GM19239 (cell line): ENCODE data around the gene SLC22A5.

Experiments
- DNase-seq: peaks from one replicate; pipeline ENCODE4 v3.0.0; 2011; ENCODE audit warnings: low spot score; ENCODE audit not compliant: insufficient read length
- FAIRE-seq: peaks from 2 replicates; lab custom pipeline; 2011; peaks lifted over from hg19 to GRCh38; lab: Jason Lieb, UNC

SLC22A5 gene

DNA sequence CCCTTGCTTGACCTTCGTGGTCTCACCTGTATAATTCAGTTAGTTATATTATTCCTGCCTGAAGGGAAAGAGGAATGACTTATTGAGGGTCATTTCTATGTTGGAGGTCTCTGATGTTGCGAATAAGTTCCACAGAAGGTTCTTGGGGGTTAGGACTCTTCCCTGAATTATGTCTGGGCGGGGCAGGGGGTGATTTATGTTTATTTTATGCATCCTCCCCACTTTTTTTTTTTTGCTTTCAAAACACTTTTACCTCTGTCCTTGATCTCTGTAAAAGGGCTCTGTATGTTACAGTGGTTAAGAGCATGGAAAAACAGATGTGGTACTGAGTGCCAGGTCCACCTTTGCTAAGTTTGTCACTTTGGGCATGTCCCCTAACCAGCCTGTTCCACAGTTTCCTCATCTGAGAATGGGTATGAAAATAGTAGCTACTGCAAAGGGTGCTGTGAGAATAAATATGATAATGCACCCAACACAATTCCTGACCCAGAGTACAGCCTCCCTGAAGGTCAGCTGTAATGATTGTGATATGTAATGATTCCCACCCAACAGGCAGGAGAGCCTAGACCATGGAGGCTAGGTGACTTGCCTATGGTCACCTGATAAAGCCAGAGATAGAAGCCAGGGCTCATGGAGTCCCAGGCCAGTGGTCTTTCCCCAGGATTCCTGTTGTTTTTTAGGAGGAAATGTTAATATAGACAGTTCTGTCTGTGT lies 54.8 kb downstream of the SLC22A5 start:
- DNase-seq (no peak), FAIRE-seq (peak; percentile 76)

DNA sequence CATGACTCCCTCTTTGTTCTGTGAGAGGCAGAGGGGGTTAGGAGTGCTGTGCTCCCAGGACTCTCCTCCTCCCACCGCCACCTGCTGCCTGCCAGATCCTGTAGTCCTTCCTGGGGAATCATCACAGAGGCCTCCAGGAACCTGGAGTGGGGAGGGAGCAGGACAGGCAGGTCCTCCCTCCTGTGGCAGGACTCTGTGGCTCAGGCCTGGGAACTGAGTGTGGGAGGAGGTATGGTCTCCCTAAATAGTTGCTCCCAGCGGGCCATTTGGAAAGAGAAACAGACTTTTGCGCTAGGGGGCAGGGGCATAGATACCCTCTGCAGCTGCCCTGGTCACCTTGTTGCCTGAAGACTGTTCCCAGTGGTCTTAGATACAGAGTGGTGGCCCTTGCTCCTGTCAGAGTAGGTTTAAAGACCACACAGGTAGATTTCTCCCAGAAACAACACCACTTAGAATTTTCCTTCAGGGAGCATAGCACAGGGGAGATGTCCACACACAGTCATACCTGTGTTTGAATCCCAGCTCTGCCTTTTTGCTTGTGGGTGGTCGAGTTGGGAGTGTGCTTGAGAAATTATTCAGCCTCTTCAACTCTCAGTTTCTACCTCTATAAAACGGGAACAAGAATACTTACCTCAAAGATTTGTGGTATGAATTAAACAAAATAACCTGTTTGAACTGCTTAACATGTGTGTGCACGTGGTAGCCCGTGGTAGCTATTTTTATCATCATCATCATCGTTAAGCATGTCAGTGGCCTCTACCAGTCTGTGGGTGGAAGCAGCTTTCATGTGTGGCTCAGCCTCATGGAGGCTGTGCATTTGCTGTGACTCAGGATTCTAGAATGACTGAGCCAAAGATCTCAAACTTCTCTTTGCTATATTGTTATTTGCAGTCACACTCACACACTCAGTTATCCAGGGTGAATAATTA lies 55.8 kb downstream of the SLC22A5 start:
- FAIRE-seq (no peak), DNase-seq (no peak)

GRCh38 chr5:132425975-132426524 lies 56.5 kb downstream of the SLC22A5 start:
- FAIRE-seq (no peak), DNase-seq (no peak)

DNA sequence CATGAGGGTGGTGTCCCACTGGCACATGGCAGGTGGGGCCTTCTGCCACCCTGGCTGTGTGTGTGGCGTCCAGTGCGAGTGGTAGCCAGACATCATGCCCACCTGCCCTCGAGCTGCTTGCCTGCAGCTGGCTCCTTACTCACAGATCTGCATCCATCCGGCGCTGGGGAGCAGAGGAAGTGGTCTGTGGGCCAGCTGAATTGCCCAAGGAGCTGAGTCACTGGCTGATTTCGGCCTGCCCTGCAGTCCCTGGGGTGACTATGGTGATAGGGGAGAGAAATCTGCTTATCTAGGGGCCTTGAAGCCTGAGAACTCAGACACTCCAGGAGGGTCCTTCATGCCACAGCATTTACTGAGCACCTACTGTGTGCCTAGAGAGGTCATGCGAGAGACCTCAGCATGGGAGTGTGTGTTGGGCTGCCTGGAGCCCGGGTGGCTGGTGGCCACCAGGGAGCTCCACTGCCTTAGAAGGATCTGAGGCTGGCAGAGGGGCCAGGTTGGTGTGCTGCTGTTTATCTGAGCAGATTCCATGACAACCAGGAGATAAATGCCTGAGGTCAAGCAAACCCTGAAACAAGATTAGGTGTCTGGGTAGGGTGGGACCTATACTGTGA lies 57.1 kb downstream of the SLC22A5 start:
- peak; percentile 92 for FAIRE-seq
- no peak for DNase-seq

DNA sequence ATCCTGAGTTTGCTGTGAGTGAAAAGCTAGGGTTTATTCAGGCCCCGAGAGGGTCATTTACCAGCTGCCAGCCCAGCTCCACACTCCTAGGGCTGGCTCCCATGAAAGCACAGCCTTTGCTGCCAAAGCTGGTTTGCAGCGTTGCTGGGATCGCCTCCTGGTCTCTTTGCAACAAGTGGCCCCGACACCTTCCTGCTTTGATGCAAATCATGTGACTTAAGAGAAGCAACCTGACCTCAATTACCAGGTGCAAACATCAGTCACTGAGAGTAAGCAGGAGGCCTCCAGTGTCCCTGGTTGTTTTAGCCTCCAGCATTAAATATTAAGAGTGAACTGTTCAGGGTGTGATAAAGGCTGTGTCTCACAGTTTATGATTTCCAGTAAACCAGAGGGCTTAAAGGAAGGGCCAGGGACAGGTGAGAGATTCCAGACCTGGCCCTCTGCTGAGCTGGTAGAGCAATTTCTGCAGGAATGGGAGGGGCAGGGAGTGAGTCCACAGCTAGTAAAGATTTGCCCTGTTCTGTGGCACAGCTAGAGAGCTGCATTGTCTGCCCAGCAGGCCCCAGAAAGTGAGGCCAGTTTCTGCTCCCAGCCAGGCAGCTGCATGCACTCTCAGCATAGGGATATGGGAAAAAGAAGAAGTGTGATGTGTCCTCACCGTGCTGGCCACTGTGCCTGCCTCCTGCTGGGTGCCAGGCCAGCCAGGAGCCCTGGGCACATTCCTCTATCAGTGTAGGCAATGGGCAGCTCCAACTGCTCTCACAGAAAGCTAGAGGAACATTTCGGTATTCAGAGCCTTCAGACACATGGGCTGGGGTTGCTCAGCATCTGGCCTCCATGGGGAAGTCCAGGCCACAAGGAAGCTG lies 58.0 kb downstream of the SLC22A5 start:
- DNase-seq, result no peak
- FAIRE-seq, result peak; percentile 89

DNA sequence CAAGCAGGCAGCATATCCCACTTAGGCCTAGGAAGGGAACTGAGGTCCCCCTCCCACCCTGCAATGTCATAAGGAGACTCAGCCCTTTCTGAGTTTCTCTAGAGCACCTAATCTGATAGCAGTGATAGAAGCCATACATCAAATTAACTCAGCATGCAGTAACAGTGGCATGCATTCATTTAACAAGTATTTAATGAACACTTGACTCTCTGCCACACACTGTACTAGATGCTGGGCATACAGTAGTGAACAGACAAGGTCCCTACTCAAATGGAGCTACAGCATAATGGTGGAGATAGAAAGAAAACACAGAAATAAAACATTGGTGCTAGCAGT lies 58.6 kb downstream of the SLC22A5 start:
- FAIRE-seq, result peak; percentile 42
- no peak for DNase-seq

GRCh38 chr5:132428484-132429462 lies 59.3 kb downstream of the SLC22A5 start:
- DNase-seq, result no peak
- FAIRE-seq, result peak; percentile 11

DNA sequence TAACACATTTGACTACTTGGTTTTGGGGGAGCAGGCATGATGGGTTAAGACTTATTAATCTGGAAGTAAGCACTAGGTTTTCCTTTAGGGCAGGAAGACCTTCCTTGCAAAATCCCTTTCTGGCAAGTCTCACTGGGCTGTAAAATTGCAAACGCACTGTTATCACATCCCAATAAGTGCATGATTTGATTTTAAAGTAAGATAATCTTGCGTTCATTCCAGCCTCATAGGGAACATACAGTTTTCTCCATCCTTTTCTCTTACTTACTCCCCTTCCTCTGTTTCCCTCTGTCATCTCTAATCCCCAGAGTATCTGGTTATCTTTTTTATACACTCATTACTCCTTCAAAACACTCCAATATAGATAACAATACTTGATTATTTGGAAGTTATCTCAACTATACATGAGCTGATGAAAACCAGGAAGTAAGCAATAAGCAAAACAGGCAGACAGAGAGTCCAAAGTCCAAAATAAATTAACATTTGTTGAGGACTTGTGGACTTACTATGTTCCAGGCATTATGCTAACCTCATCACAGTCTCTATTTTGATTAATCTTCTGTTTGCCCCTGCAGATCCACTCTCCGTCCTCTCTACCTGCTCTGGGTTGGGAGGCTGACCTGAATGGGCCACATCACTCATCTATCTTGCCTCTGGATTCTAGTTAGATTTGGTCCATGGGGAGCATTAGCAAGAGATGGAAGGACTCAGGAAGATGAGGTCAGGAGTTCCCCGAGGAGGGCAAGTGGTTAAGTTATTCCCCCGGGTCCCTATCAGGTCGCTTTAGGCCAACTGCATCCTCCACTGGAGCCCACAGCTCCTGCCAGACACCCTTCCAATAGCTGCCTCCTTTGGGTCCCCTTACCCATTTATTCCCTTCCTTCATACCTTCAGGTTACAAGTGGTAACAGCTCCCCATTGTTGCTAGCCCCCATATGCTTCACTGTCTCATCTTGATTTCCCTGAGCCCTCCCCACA lies 60.2 kb downstream of the SLC22A5 start:
- DNase-seq, result no peak
- no peak for FAIRE-seq

DNA sequence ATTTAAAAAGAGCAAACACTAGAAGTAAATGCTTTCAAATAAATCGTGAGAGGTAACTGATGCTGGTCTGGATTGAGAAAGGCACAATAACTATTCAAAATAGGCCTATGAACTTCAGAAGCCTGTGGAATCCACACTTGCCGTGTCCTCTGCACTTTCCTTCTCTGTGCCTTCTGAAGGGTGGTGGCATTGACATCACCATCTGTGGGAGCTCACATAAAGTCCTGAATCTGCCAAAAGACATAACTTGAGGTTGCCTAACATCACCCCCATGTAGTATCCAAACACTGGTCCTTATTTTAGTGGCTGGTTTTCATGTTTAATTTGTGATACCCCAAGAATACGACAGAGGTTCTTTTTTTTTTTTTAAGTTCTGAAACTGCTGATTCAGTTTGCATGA lies 61.2 kb downstream of the SLC22A5 start:
- DNase-seq (no peak), FAIRE-seq (no peak)

- FAIRE-seq (peak; percentile 45), DNase-seq (no peak)
Observed at GRCh38 chr5:132431632-132432031, 62.1 kb downstream of the SLC22A5 start.

DNA sequence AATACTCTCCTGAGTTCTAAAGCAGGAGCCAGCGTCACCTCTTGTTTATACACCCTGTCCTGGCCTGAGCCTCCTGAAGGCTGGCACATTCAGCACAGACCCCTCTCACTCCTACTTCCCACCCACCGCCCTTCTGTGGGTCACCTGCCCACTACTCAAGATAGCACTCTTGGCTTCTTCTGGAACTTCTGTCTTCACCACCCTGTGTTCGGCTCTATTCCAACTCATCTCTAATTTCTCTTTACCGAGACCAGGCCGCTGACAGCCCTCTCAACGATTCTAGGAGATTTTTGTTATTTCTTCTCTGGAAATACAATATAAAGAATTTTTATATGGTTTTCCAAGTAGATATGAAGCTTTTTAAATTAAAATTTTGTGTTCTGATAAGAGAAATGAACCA lies 63.6 kb downstream of the SLC22A5 start:
- DNase-seq (no peak), FAIRE-seq (no peak)

GRCh38 chr5:132434416-132435286 lies 65.1 kb downstream of the SLC22A5 start:
- DNase-seq, result no peak

DNA sequence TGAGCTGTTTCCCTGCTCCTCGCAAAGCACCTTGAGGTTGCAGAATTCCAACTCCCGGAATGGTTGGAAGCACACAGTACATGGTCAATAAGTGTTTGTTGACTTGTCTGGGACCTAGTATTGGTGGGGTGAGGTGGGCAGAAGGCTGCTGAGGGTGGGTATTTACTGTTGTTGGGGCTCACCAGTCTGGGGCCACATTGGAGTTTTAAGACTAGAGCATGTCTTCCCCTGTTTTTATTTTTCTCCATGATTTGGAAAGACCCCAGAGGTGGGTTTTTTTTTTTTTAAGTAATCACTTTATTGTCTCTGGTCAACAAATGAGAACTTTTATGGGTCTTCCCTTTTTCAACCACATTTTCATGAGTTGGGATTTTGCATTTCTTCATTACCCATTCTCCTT lies 65.9 kb downstream of the SLC22A5 start:
- FAIRE-seq (no peak), DNase-seq (no peak)

More at GRCh38 chr5:132434416-132435286, 65.1 kb downstream of the SLC22A5 start:
- FAIRE-seq, result no peak

DNA sequence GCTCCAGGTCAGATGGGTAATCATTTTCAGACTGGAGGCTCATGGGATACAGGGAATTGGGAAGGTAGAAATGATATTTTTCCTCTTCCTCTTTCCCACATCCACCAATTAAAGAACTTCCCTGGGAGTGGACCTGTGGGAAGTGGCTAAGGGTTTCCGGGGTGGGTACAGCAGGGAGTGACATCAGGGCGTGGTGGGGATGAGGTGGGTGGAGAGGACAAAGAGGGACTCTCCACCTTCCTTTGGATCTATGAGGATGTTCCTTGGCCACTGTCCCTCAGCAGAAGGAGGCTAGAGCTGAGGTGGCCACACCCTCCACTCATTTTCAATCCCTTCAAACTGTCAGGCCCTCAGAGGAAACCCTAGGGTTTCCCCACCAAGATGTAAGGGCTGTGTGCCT lies 66.4 kb downstream of the SLC22A5 start:
- DNase-seq (no peak), FAIRE-seq (no peak)

DNA sequence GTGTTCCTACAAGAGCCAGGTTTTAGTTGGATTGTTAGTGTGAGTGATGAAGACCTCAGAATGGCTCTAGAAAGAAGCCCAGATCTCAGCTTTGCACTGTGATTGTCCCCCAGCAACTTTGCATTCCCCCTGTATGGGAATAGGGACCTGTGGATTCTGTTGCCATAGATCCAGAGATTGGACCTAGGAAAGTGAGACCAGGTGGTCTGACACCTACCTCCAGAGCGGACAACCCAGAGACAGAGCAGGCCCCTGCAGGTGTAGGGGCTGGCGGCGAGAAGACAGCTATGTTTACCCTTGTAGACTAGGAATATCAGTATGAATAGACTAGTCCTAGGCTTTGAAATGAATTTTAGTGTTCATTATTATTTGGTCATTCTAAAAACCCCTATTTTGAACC lies 67.4 kb downstream of the SLC22A5 start:
- DNase-seq (no peak), FAIRE-seq (no peak)

DNA sequence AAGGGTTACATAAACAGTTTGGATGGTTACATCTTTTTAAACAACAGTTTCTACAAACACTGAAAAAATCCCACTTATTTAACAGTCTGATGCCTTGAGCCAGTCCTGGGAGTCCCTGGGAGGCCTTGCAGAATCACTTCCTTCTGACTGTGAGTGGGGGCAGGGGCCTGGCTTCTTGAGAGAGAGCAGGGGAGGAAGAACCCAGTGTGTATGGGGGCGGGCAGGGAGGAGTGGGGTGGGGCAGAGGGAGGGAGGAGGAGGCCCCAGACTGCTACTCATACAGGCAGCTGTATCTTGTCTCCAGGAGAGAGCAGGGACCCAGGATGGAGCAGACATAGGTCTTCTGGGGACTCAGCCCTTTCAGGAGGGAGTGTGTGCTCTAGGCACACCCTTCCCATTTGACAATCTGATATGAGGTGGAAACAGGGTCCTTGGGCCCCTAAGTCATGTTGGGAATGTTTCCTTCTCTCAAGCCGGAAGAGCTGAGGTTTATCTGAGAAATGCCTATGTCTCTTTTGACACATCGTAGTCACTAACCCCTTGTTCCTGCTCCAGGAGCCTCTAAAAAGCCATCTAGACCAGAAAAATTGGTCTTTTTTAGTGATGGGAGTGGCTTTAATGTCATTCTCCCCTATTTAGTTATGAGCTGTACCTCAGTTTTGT lies 68.2 kb downstream of the SLC22A5 start:
- DNase-seq, result no peak
- peak; percentile 97 for FAIRE-seq
